H1 (cell line): ENCODE results near the gene CCNL2. TPM values are rescaled to one million over a fixed set of nuclear protein-coding genes. Genes with fewer than 3 reads are reported as not detected.

Source experiments
- CTCF ChIA-PET: fragments of 300-600 bp; sonication (Branson Sonifier 250); formaldehyde crosslinking; loops from one replicate; lab custom pipeline; 2021; ENCODE audit not compliant: partially characterized antibody; lab: Charles Lee
- POLR2A ChIA-PET: fragments of 300-600 bp; sonication (Branson Sonifier 250); formaldehyde crosslinking; loops from one replicate; lab custom pipeline; 2021; ENCODE audit warnings: inconsistent platforms; ENCODE audit not compliant: partially characterized antibody; lab: Charles Lee
- DNase-seq, 2 experiments: peaks; one replicate each; pipeline versions ENCODE4 v3.0.0 to v3.0.0-alpha.2; 2010 to 2022; ENCODE audit warnings: low spot score in 2 of 2, low read depth in 1 of 2, mixed read lengths in 1 of 2
- FAIRE-seq: peaks from 2 replicates; lab custom pipeline; 2011; peaks lifted over from hg19 to GRCh38; lab: Jason Lieb, UNC
- H2AFZ ChIP-seq: 2 replicates; pipeline ENCODE4 v1.8.1; 2012; ENCODE audit warnings: low read length, inconsistent platforms
- H2AK5ac ChIP-seq: 2 replicates; pipeline ENCODE4 v1.6.1; 2013; ENCODE audit warnings: low read depth, low read length
- H2BK120ac ChIP-seq: replicated peaks from 2 replicates; pipeline ENCODE3; 2013; ENCODE audit warnings: low read depth, low read length, inconsistent platforms
- H2BK12ac ChIP-seq: 2 replicates; pipeline ENCODE4 v1.6.1; 2013; ENCODE audit warnings: low read depth, low read length
- H2BK15ac ChIP-seq: 2 replicates; pipeline ENCODE4 v1.6.1; 2013; ENCODE audit warnings: low read length
- H2BK20ac ChIP-seq: 2 replicates; pipeline ENCODE4 v1.6.1; 2013; ENCODE audit warnings: low read length
- H2BK5ac ChIP-seq: 2 replicates; pipeline ENCODE4 v1.6.1; 2013; ENCODE audit warnings: low read depth, low read length
- H3K14ac ChIP-seq: 2 replicates; pipeline ENCODE4 v1.6.1; 2013; ENCODE audit warnings: inconsistent platforms; ENCODE audit not compliant: insufficient read length
- H3K18ac ChIP-seq: 2 replicates; pipeline ENCODE4 v1.6.1; 2013; ENCODE audit warnings: low read length; ENCODE audit errors: extremely low read depth
- H3K23ac ChIP-seq: 2 replicates; pipeline ENCODE4 v1.6.1; 2013; ENCODE audit warnings: inconsistent platforms; ENCODE audit not compliant: insufficient read length
- H3K23me2 ChIP-seq: 2 replicates; pipeline ENCODE4 v1.6.1; 2013; ENCODE audit warnings: low read depth, low read length
- H3K27ac ChIP-seq: 2 replicates; pipeline ENCODE4 v1.6.1; 2011; ENCODE audit warnings: low read depth, low read length, inconsistent platforms
- H3K27me3 ChIP-seq, 4 experiments: replicated peaks in 1 of 4; 1 replicate in 1 of 4; 2 replicates in 3 of 4; pipeline versions ENCODE4 v1.6.1 to v1.8.1; 2011 to 2013; ENCODE audit warnings: low read length in 3 of 4, mild to moderate bottlenecking in 3 of 4, inconsistent platforms in 2 of 4, mixed read lengths in 2 of 4, moderate library complexity in 1 of 4; ENCODE audit not compliant: control insufficient read depth in 3 of 4, insufficient read depth in 3 of 4; ENCODE audit errors: extremely low read depth in 1 of 4
- H3K36me3 ChIP-seq, 4 experiments: 2 replicates each; pipeline versions ENCODE4 v1.6.1 to v1.8.1; 2011 to 2013; ENCODE audit warnings: mild to moderate bottlenecking in 4 of 4, low read length in 3 of 4, moderate library complexity in 2 of 4, control low read depth in 1 of 4, inconsistent platforms in 1 of 4; ENCODE audit not compliant: insufficient read depth in 4 of 4, control insufficient read depth in 2 of 4
- H3K4ac ChIP-seq: replicated peaks from 2 replicates; pipeline ENCODE3; 2013; ENCODE audit warnings: low read length, low read depth, mixed read lengths, inconsistent platforms; ENCODE audit not compliant: insufficient read length
- H3K4me1 ChIP-seq, 4 experiments: replicated peaks in 1 of 4; 1 replicate in 1 of 4; 2 replicates in 3 of 4; pipeline versions ENCODE4 v1.6.1 to v1.8.1; 2011 to 2013; ENCODE audit warnings: low read length in 3 of 4, inconsistent platforms in 2 of 4, mixed read lengths in 1 of 4; ENCODE audit not compliant: insufficient read depth in 4 of 4, control insufficient read depth in 3 of 4
- H3K4me2 ChIP-seq, 2 experiments: 2 replicates each; pipeline versions ENCODE4 v1.6.1 to v1.8.1; 2011 to 2013; ENCODE audit warnings: low read depth in 2 of 2, low read length in 2 of 2, control low read depth in 1 of 2, inconsistent platforms in 1 of 2, mild to moderate bottlenecking in 1 of 2; ENCODE audit not compliant: insufficient read depth in 1 of 2
- H3K4me3 ChIP-seq, 4 experiments: fragments of 200-600, 300-600 bp in 1 of 4; sonication (generic), shearing (Covaris generic), sonication (Bioruptor Twin) in 1 of 4; 2 replicates each; pipeline versions ENCODE4 v1.5.1 to v1.8.1; 2011 to 2016; ENCODE audit warnings: low read length in 4 of 4, low read depth in 3 of 4, control low read depth in 2 of 4, inconsistent platforms in 2 of 4, mild to moderate bottlenecking in 2 of 4, mixed read lengths in 1 of 4, moderate library complexity in 1 of 4; ENCODE audit not compliant: insufficient read depth in 2 of 4; ENCODE audit errors: extremely low read depth in 1 of 4
- H3K56ac ChIP-seq: replicated peaks from 2 replicates; pipeline ENCODE3; 2013; ENCODE audit warnings: low read depth, mild to moderate bottlenecking, mixed read lengths, low read length, inconsistent platforms; ENCODE audit not compliant: insufficient read length
- H3K79me1 ChIP-seq: 2 replicates; pipeline ENCODE4 v1.6.1; 2013; ENCODE audit warnings: low read depth, low read length, control low read depth
- H3K79me2 ChIP-seq, 2 experiments: 2 replicates each; pipeline versions ENCODE4 v1.6.1 to v1.8.1; 2012 to 2013; ENCODE audit warnings: low read length in 2 of 2, mild to moderate bottlenecking in 2 of 2, inconsistent platforms in 1 of 2; ENCODE audit not compliant: insufficient read depth in 2 of 2, control insufficient read depth in 1 of 2
- H3K9ac ChIP-seq, 4 experiments: replicated peaks in 1 of 4; 1 replicate in 1 of 4; 2 replicates in 3 of 4; pipeline versions ENCODE4 v1.6.1 to v1.8.1; 2011 to 2013; ENCODE audit warnings: low read depth in 3 of 4, low read length in 3 of 4, control low read depth in 2 of 4, mild to moderate bottlenecking in 2 of 4, moderate library complexity in 2 of 4, inconsistent platforms in 1 of 4; ENCODE audit errors: extremely low read depth in 1 of 4
- H3K9me3 ChIP-seq, 2 experiments: 2 replicates each; pipeline versions ENCODE4 v1.6.1 to v1.8.1; 2012 to 2013; ENCODE audit warnings: mild to moderate bottlenecking in 2 of 2, moderate library complexity in 2 of 2, control low read depth in 1 of 2, inconsistent platforms in 1 of 2, low read depth in 1 of 2, low read length in 1 of 2, mixed read lengths in 1 of 2; ENCODE audit not compliant: insufficient read depth in 2 of 2
- H4K20me1 ChIP-seq, 2 experiments: replicated peaks in 1 of 2; 2 replicates each; pipeline versions ENCODE3 to v1.8.1; 2011 to 2013; ENCODE audit warnings: inconsistent platforms in 2 of 2, low read length in 2 of 2, mild to moderate bottlenecking in 1 of 2; ENCODE audit not compliant: insufficient read depth in 2 of 2, control insufficient read depth in 1 of 2
- H4K5ac ChIP-seq: 2 replicates; pipeline ENCODE4 v1.6.1; 2013; ENCODE audit warnings: low read length, low read depth, mixed read lengths, inconsistent platforms; ENCODE audit not compliant: insufficient read length
- H4K8ac ChIP-seq: 2 replicates; pipeline ENCODE4 v1.8.0; 2013; ENCODE audit warnings: mild to moderate bottlenecking, moderate library complexity, low read length, inconsistent platforms; ENCODE audit not compliant: insufficient read depth; ENCODE audit errors: extremely low read depth
- H4K91ac ChIP-seq: replicated peaks from 2 replicates; pipeline ENCODE3; 2013; ENCODE audit warnings: low read length, mixed read lengths, inconsistent platforms; ENCODE audit not compliant: insufficient read length
- BRCA1 ChIP-seq: IDR thresholded peaks from 2 replicates; pipeline ENCODE4 v1.6.1; 2012; ENCODE audit warnings: low read depth, low read length, improper control_type of control experiment
- CBX5 ChIP-seq: fragments of 300-800, 300-1000 bp; sonication (generic); IDR thresholded peaks from 2 replicates; pipeline ENCODE4 v1.7.1; 2016; ENCODE audit warnings: antibody characterized with exemption, low read length, low read depth
- CBX8 ChIP-seq: fragments of 300-800, 300-1000 bp; sonication (generic); IDR thresholded peaks from 2 replicates; pipeline ENCODE4 v1.7.1; 2016; ENCODE audit warnings: low read depth, low read length, borderline replicate concordance
- CHD1 ChIP-seq: IDR thresholded peaks from 2 replicates; pipeline ENCODE4 v1.6.1; 2012; ENCODE audit warnings: low read depth, low read length, improper control_type of control experiment
- NRF1 ChIP-seq: IDR thresholded peaks from 2 replicates; pipeline ENCODE4 v1.6.1; 2011; ENCODE audit warnings: mild to moderate bottlenecking, low read depth, low read length, improper control_type of control experiment
- RNF2 ChIP-seq: fragments of 200-900, 300-1000 bp; sonication (generic); IDR thresholded peaks from 2 replicates; pipeline ENCODE4 v1.7.1; 2016; ENCODE audit warnings: borderline replicate concordance, low read depth, mild to moderate bottlenecking, antibody characterized with exemption, low read length; ENCODE audit not compliant: poor library complexity, severe bottlenecking; ENCODE audit errors: missing control alignments
- SP2 ChIP-seq: IDR thresholded peaks from 2 replicates; pipeline ENCODE4 v1.6.1; 2012; ENCODE audit warnings: mild to moderate bottlenecking, low read length, inconsistent platforms
- WGBS, 2 experiments: shearing (Covaris generic) in 1 of 2; methylation state at CpG; one replicate each; pipeline versions ENCODE4 v1.1.6 to v1.1.7; 2013 to 2015; ENCODE audit warnings: low lambda C conversion rate in 2 of 2, mixed read lengths in 2 of 2, inconsistent platforms in 1 of 2, low coverage in 1 of 2, missing lambda C conversion rate in 1 of 2; ENCODE audit not compliant: insufficient replicate concordance in 2 of 2, insufficient coverage in 1 of 2, insufficient read length in 1 of 2; ENCODE audit errors: extremely low coverage in 1 of 2, missing lambda C conversion rate in 1 of 2; 5-methylcytosine and 5-hydroxymethylcytosine counted together
- polyA plus RNA-seq, 7 experiments: library from polyadenylated mRNA; depleted of rRNA in 3 of 7; stranded (reverse) in 5 of 7; unstranded in 2 of 7; fragments of >200 nt in 5 of 7; fragments of 200-250 nt in 2 of 7; gene quantifications; 1 replicate in 5 of 7; 2 replicates in 1 of 7; 4 replicates in 1 of 7; pipeline versions ENCODE4 v1.2.1 to v1.2.3, GENCODE V29; 2011 to 2013; ENCODE audit warnings: missing spikeins in 2 of 7, mixed read lengths in 2 of 7
- total RNA-seq: library from RNA; stranded (reverse); fragmentation: NEBNext Ultra II Directional; extraction: Animal tissue kit (Norgen Biotek cat#: 25700); gene quantifications from 2 replicates; pipeline ENCODE4 v1.2.1, GENCODE V29; 2021
- TF ChIP-seq, protein P1 (sequence below): IDR thresholded peaks from 2 replicates; pipeline ENCODE4 v1.6.1; 2012; ENCODE audit warnings: low read length, inconsistent platforms
- TF ChIP-seq, protein P2 (sequence below), 3 experiments: IDR thresholded peaks; 1 replicate in 2 of 3; 2 replicates in 1 of 3; pipeline versions ENCODE4 v1.5.1 to v1.6.1; 2011; ENCODE audit warnings: low read length in 3 of 3, mild to moderate bottlenecking in 3 of 3, inconsistent platforms in 2 of 3, low read depth in 1 of 3, moderate library complexity in 1 of 3; ENCODE audit not compliant: insufficient read depth in 1 of 3; ENCODE audit errors: control extremely low read depth in 1 of 3

The CCNL2 gene
- total and polyA plus RNA-seq, 2 of the 8 experiments (the other 6 are each of a cell fraction or from before 2014, with no cell fraction given): 79.8 to 120 TPM

DNA sequence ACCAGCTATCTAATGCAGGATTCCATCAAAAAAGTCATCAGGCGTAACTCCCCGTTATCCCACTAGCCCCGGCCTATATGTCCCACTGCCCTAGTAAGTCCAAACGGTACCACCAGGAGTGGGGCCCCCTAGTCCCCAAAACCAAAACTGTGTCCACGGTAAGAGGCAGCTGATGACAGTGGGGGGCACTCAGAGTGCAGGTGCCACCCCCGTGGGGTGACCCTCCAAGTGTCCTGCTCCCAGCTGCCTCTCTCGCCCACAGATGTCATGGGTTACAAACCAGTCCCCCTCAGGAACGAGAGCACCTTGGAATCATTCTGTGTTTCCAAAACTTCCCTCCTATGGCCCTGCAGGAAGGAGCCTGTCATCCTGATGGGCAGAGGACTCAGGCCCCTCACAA, 13.2 kb downstream of the CCNL2 start:
- Histone ChIP-seq H2BK120ac (no peak overlapping the region), H3K18ac (no peak overlapping the region), H3K14ac (no peak overlapping the region), H3K4me3 (no peak overlapping the region), H3K27me3 (no peaks in the 10 kb centered on the region), H3K79me2 (no peaks in the 10 kb centered on the region), H3K23me2 (peaks cover 2% of the 10 kb centered on the region; the same call in 1 of the 2 replicates), H3K9ac (no peak overlapping the region), H3K23ac (no peak overlapping the region), H4K8ac (no peak overlapping the region), H3K4me2 (no peak overlapping the region), H4K20me1 (peaks cover 2 to 12% of the 10 kb centered on the region in 2 experiments), H3K4me1 (no peaks in the 10 kb centered on the region; a peak in 2 of 7 replicates), H3K56ac (no peak overlapping the region), H4K91ac (no peak overlapping the region), H3K9me3 (no peaks in the 10 kb centered on the region), H2BK12ac (no peak overlapping the region), H3K4ac (no peak overlapping the region), H2BK20ac (no peak overlapping the region), H3K27ac (no peak overlapping the region), H3K36me3 (peaks cover 34 to 58% (median 46%) of the 10 kb centered on the region in 4 experiments), H2AFZ (no peak overlapping the region), H2BK15ac (no peak overlapping the region), H4K5ac (no peak overlapping the region), H2BK5ac (no peak overlapping the region), H3K79me1 (peaks cover 4% of the 10 kb centered on the region; the same call in 1 of the 2 replicates), H2AK5ac (no peak overlapping the region)
- FAIRE-seq (no peak), DNase-seq (no peak)
- 91% methylated on average over 8 of the region's 8 CpGs; no CpG with 5 or more reads in 1 of the 2 experiments for WGBS, 2 experiments
- ChIA-PET POLR2A (interaction anchor here (0.6 to 33.4 kb wide), 8 partner anchors 2 to 153 kb away, joined by 3 to 719 read pairs (median 4); partner anchors contain the start of genes AURKAIP1, CCNL2 and MRPL20), CTCF (interaction anchor here (0.8 to 2.7 kb wide), 8 partner anchors 10 to 119 kb away, joined by 3 to 18 read pairs (median 3); partner anchors contain the start of gene CCNL2)
- TF ChIP-seq CBX8 (no peak), SP2 (no peak), BRCA1 (no peak), NRF1 (no peak), CBX5 (no peak), CHD1 (no peak), RNF2 (no peak)
- TF ChIP-seq, protein P1, sequence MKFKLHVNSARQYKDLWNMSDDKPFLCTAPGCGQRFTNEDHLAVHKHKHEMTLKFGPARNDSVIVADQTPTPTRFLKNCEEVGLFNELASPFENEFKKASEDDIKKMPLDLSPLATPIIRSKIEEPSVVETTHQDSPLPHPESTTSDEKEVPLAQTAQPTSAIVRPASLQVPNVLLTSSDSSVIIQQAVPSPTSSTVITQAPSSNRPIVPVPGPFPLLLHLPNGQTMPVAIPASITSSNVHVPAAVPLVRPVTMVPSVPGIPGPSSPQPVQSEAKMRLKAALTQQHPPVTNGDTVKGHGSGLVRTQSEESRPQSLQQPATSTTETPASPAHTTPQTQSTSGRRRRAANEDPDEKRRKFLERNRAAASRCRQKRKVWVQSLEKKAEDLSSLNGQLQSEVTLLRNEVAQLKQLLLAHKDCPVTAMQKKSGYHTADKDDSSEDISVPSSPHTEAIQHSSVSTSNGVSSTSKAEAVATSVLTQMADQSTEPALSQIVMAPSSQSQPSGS: no peak
- TF ChIP-seq, protein P2, sequence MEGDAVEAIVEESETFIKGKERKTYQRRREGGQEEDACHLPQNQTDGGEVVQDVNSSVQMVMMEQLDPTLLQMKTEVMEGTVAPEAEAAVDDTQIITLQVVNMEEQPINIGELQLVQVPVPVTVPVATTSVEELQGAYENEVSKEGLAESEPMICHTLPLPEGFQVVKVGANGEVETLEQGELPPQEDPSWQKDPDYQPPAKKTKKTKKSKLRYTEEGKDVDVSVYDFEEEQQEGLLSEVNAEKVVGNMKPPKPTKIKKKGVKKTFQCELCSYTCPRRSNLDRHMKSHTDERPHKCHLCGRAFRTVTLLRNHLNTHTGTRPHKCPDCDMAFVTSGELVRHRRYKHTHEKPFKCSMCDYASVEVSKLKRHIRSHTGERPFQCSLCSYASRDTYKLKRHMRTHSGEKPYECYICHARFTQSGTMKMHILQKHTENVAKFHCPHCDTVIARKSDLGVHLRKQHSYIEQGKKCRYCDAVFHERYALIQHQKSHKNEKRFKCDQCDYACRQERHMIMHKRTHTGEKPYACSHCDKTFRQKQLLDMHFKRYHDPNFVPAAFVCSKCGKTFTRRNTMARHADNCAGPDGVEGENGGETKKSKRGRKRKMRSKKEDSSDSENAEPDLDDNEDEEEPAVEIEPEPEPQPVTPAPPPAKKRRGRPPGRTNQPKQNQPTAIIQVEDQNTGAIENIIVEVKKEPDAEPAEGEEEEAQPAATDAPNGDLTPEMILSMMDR (IDR thresholded peaks at IDR 0.05; ENCODE audit: control extremely low read depth in 1 of 3, insufficient read depth in 1 of 3, low read depth in 1 of 3, low read length in 3 of 3): no peak
